ENCODE results near the gene GPC4. TPM values are rescaled to one million over a fixed set of nuclear protein-coding genes. Genes with fewer than 3 reads are reported as not detected.

The GPC4 gene
- total RNA-seq, 1 experiment from 2014 or later, result 17.8 TPM

- CTCF ChIA-PET, result no interaction called here
- POLR2A ChIA-PET (ENCODE audit: low non-redundant PET), result no interaction called here
- Histone ChIP-seq H3K27ac (ENCODE audit: low read depth, low read length, poor library complexity, severe bottlenecking) (no peak overlapping the region), H3K36me3 (ENCODE audit: insufficient read depth, low read length, poor library complexity, severe bottlenecking) (no peaks in the 10 kb centered on the region), H3K9me3 (ENCODE audit: low read depth, low read length, poor library complexity, severe bottlenecking) (no peaks in the 10 kb centered on the region), H3K4me3 (ENCODE audit: low read depth, low read length, poor library complexity, severe bottlenecking) (no peak overlapping the region), H3K27me3 (replicated peaks; ENCODE audit: insufficient read depth, low read depth, low read length, poor library complexity) (peaks cover 13% of the 10 kb centered on the region), H3K4me1 (ENCODE audit: insufficient read depth, low read length, poor library complexity, severe bottlenecking) (no peaks in the 10 kb centered on the region)
- intact Hi-C loops (cut with micrococcal nuclease; ENCODE audit: unreplicated experiment), result no loop called here
- no peak for DNase-seq (ENCODE audit: low spot score)
- no TSS peak for BruUV-seq (replicated peaks)
- no peak for TF ChIP-seq EZH2 (IDR thresholded peaks at IDR 0.05; ENCODE audit: borderline replicate concordance, low read depth, low read length, poor library complexity, severe bottlenecking)
- TF ChIP-seq, protein P1, sequence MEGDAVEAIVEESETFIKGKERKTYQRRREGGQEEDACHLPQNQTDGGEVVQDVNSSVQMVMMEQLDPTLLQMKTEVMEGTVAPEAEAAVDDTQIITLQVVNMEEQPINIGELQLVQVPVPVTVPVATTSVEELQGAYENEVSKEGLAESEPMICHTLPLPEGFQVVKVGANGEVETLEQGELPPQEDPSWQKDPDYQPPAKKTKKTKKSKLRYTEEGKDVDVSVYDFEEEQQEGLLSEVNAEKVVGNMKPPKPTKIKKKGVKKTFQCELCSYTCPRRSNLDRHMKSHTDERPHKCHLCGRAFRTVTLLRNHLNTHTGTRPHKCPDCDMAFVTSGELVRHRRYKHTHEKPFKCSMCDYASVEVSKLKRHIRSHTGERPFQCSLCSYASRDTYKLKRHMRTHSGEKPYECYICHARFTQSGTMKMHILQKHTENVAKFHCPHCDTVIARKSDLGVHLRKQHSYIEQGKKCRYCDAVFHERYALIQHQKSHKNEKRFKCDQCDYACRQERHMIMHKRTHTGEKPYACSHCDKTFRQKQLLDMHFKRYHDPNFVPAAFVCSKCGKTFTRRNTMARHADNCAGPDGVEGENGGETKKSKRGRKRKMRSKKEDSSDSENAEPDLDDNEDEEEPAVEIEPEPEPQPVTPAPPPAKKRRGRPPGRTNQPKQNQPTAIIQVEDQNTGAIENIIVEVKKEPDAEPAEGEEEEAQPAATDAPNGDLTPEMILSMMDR (conservative IDR thresholded peaks at IDR 0.05; ENCODE audit: low read depth, low read length), result no peak
Measured at GRCh38 chrX:133314281-133314680, 101.0 kb downstream of the GPC4 start.

- no peak for TF ChIP-seq EZH2 (IDR thresholded peaks at IDR 0.05; ENCODE audit: borderline replicate concordance, low read depth, low read length, poor library complexity, severe bottlenecking)
- TF ChIP-seq, protein P1 (conservative IDR thresholded peaks at IDR 0.05; ENCODE audit: low read depth, low read length), result no peak
- POLR2A ChIA-PET (ENCODE audit: low non-redundant PET), result no interaction called here
- Histone ChIP-seq H3K27ac (ENCODE audit: low read depth, low read length, poor library complexity, severe bottlenecking) (no peak overlapping the region), H3K27me3 (replicated peaks; ENCODE audit: insufficient read depth, low read depth, low read length, poor library complexity) (peaks cover 16% of the 10 kb centered on the region), H3K9me3 (ENCODE audit: low read depth, low read length, poor library complexity, severe bottlenecking) (no peaks in the 10 kb centered on the region), H3K4me1 (ENCODE audit: insufficient read depth, low read length, poor library complexity, severe bottlenecking) (no peaks in the 10 kb centered on the region), H3K36me3 (ENCODE audit: insufficient read depth, low read length, poor library complexity, severe bottlenecking) (no peaks in the 10 kb centered on the region), H3K4me3 (ENCODE audit: low read depth, low read length, poor library complexity, severe bottlenecking) (no peak overlapping the region)
- CTCF ChIA-PET, result no interaction called here
- intact Hi-C loops (cut with micrococcal nuclease; ENCODE audit: unreplicated experiment), result no loop called here
- no TSS peak for BruUV-seq (replicated peaks)
- DNase-seq (ENCODE audit: low spot score), result no peak
Measured at GRCh38 chrX:133308499-133308897, 106.8 kb downstream of the GPC4 start.

DNA sequence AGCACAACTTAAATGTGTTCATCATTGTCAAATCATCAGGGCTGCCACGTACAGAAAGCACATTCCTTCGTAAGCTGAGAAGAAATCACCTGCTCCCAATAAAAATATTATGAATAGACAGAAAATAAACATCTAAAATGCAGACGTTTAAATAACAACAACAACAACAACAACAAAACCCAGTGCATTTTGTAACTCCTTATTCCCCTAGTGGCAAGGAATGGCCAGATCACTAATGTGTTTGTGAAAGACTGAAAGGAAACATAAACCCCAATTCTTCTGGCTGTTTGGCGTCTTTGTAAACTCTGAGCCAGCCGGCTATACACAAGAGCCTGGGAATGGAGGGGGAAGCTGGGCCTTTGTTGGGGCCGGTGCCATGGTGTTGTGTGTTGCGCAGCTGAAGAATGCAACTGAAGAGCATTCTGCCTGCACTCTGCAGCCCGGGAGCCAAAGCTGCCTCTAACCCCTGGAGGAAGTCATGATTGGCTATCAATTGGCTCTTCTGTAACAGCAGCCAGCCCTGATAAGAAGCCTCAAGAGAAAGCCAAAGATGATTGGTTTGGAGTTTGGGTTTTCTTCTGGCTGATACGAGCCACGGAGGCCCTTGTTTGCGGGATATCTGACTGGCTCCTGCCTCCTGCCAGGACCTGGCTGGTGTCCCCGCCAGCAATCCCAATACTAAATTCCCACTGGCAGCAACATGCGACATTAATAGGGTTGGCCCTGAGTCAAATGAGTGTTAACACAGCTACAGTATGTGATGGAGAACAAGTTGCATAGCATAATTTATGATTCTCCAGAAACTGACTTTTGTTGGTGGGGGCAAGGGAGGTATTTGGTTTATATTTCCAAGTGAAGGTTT, 107.4 kb downstream of the GPC4 start:
- peaks cover 16% of the 10 kb centered on the region for H3K27me3 ChIP-seq (replicated peaks; ENCODE audit: insufficient read depth, low read depth, low read length, poor library complexity)
- POLR2A ChIA-PET (ENCODE audit: low non-redundant PET), result no interaction called here
- TF ChIP-seq, protein P1 (conservative IDR thresholded peaks at IDR 0.05; ENCODE audit: low read depth, low read length), result no peak
- TF ChIP-seq EZH2 (IDR thresholded peaks at IDR 0.05; ENCODE audit: borderline replicate concordance, low read depth, low read length, poor library complexity, severe bottlenecking), result no peak
- no TSS peak for BruUV-seq (replicated peaks)
- no peak overlapping the region for H3K27ac ChIP-seq (ENCODE audit: low read depth, low read length, poor library complexity, severe bottlenecking)
- no peaks in the 10 kb centered on the region for H3K36me3 ChIP-seq (ENCODE audit: insufficient read depth, low read length, poor library complexity, severe bottlenecking)
- H3K4me1 ChIP-seq (ENCODE audit: insufficient read depth, low read length, poor library complexity, severe bottlenecking), result no peaks in the 10 kb centered on the region
- H3K9me3 ChIP-seq (ENCODE audit: low read depth, low read length, poor library complexity, severe bottlenecking), result no peaks in the 10 kb centered on the region
- no peak for DNase-seq (ENCODE audit: low spot score)
- CTCF ChIA-PET, result no interaction called here
- intact Hi-C loops (cut with micrococcal nuclease; ENCODE audit: unreplicated experiment), result no loop called here
- H3K4me3 ChIP-seq (ENCODE audit: low read depth, low read length, poor library complexity, severe bottlenecking), result no peak overlapping the region

Measured in A673 (cell line).